ENCODE data around the gene BIK. TPM values are rescaled to one million over a fixed set of nuclear protein-coding genes. Genes with fewer than 3 reads are reported as not detected.

BIK gene
- total and polyA plus RNA-seq, 10 donors = 1.1 to 14.2 (median 2.3) TPM

DNA sequence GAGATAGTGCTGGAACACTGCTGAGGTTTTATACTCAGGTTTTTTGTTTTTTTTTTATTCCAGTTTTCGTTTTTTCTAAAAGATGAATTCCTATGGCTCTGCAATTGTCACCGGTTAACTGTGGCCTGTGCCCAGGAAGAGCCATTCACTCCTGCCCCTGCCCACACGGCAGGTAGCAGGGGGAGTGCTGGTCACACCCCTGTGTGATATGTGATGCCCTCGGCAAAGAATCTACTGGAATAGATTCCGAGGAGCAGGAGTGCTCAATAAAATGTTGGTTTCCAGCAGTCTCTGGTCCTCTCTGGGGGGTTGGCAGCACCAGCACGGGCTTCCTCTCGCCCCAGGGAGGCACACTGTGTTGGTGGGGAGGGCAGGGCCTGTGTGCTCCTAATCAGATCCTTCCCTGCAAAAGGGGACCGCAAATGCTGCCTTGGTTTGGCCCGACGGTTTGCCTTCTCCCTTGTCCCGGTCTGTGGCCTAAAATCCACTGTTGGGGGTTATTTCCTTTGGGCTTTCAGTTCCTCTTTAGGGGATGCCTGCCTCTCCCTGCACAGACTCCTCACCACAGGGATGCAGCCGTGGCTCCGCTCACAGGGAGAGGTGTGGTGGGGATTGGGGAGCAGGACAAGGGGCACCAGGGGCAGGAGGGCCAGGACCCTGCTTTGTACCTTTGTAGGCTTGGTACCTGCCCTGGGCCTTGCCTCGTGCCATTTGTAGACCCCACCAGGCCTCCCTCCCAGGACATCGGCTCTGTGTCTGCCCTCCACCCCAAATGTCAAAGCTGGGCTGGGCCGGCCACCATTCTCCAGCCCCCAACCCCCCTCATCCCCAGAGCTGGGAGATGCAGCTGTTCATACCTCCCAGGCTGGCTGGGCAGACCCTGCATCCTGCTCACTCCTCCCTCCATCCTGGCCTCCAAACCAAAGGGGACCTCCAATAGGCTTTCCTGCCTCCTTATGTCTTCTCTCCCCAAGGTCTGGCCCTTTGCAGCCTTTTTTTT, 19.2 kb downstream of the BIK start:
- Histone ChIP-seq H3K4me1 (peaks cover 0 to 45% (median 8%) of the 10 kb centered on the region in 6 donors), H3K36me3 (peaks cover 0 to 41% (median 24%) of the 10 kb centered on the region in 6 donors), H3K27ac (no peak overlapping the region), H3K27me3 (replicated peaks in 1 of 7) (peaks cover 0 to 20% (median 0%) of the 10 kb centered on the region in 7 donors), H3K9me3 (no peaks in the 10 kb centered on the region), H3K4me3 (no peak overlapping the region)
- 53 to 66% (median 59%) methylated on average over 15 to 16 of the region's 16 CpGs for WGBS, 5 donors
- TF ChIP-seq POLR2A (IDR thresholded peaks at IDR 0.05) (no peak), POLR2AphosphoS5 (IDR thresholded peaks at IDR 0.05) (no peak)
- TF ChIP-seq, protein P1, sequence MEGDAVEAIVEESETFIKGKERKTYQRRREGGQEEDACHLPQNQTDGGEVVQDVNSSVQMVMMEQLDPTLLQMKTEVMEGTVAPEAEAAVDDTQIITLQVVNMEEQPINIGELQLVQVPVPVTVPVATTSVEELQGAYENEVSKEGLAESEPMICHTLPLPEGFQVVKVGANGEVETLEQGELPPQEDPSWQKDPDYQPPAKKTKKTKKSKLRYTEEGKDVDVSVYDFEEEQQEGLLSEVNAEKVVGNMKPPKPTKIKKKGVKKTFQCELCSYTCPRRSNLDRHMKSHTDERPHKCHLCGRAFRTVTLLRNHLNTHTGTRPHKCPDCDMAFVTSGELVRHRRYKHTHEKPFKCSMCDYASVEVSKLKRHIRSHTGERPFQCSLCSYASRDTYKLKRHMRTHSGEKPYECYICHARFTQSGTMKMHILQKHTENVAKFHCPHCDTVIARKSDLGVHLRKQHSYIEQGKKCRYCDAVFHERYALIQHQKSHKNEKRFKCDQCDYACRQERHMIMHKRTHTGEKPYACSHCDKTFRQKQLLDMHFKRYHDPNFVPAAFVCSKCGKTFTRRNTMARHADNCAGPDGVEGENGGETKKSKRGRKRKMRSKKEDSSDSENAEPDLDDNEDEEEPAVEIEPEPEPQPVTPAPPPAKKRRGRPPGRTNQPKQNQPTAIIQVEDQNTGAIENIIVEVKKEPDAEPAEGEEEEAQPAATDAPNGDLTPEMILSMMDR (IDR thresholded peaks at IDR 0.05 in 8 of 11, conservative IDR thresholded peaks at IDR 0.05 in 3 of 11) = no peak
- no peak for DNase-seq
- intact Hi-C loops (cut with DNase I; ENCODE audit: low total_unique reads) = no loop called here

DNA sequence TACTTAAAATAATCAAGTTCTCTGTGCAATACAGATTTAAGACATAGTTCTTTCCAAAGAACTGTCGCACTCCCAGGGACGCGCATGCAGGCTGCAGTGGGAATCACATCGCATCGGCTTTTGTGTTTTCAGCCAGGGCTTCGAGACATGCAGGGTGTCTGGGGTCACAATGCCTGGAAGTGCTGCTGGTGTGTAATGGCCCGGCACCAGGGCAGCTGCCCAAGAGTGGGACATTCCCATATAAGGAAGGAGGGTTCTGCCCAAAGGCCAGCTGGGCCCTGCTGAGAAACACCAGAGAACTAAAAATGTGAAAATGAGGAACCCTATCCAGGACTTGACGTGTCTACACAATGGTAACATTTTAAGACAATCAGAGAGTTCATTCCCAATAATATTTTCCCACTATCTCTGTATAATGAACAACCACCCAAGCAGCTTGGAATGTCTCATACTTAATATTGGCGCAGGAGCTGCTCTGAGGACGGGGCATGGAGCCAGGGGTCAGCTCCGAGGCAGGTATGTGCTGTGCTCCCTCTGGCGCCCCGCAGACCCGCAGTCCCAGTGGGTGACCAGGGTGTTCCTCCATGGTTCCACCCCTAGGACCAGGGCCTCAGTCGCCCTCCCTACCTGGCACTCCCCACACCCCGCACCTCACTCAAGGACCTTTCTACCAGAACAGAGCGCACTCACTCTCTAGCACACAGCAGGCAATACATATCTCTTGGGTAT, 21.4 kb downstream of the BIK start:
- Histone ChIP-seq H3K4me1 (peaks cover 0 to 48% (median 16%) of the 10 kb centered on the region in 6 donors), H3K27ac (no peak overlapping the region), H3K4me3 (no peak overlapping the region), H3K27me3 (replicated peaks in 1 of 7) (peaks cover 0 to 20% (median 0%) of the 10 kb centered on the region in 7 donors), H3K36me3 (peaks cover 0 to 62% (median 40%) of the 10 kb centered on the region in 6 donors), H3K9me3 (no peaks in the 10 kb centered on the region)
- 92 to 95% (median 92%) methylated on average over 15 to 17 of the region's 17 CpGs for WGBS, 5 donors
- DNase-seq = no peak
- intact Hi-C loops (cut with DNase I; ENCODE audit: low total_unique reads) = no loop called here
- TF ChIP-seq, protein P1 (IDR thresholded peaks at IDR 0.05 in 8 of 11, conservative IDR thresholded peaks at IDR 0.05 in 3 of 11) = no peak
- TF ChIP-seq POLR2AphosphoS5 (IDR thresholded peaks at IDR 0.05) = no peak
- TF ChIP-seq POLR2A (IDR thresholded peaks at IDR 0.05) = no peak

DNA sequence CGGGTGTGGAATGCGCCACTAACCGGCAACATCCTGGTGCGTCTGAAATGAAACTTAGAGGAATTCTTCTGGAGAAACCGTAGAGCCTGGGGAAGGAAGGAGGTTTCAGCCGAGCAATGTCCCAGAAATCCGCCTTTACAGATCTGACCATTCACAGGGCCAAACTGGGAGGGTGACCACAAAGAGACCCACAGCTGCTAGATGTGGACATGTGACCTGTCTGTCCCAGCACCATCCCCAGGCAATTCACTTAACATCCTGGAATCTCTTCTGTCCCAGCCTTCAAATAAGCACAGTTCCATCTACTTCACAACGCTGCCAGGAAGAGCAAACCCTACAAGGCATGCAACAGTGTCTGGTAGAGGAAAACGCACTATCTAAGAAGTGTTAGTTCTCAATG, 22.9 kb downstream of the BIK start:
- peaks cover 0 to 8% (median 0%) of the 10 kb centered on the region in 7 donors for H3K27me3 ChIP-seq (replicated peaks in 1 of 7)
- intact Hi-C loops (cut with DNase I; ENCODE audit: low total_unique reads) = no loop called here
- DNase-seq = no peak
- no peak overlapping the region for H3K4me3 ChIP-seq
- TF ChIP-seq POLR2AphosphoS5 (IDR thresholded peaks at IDR 0.05) (no peak), POLR2A (IDR thresholded peaks at IDR 0.05) (no peak)
- TF ChIP-seq, protein P1 (IDR thresholded peaks at IDR 0.05 in 8 of 11, conservative IDR thresholded peaks at IDR 0.05 in 3 of 11) = no peak
- no peak overlapping the region for H3K27ac ChIP-seq
- H3K9me3 ChIP-seq = no peaks in the 10 kb centered on the region
- WGBS, 5 donors = 82 to 97% (median 88%) methylated on average over 6 to 9 of the region's 9 CpGs
- peaks cover 0 to 45% (median 17%) of the 10 kb centered on the region in 6 donors for H3K4me1 ChIP-seq
- peaks cover 0 to 77% (median 54%) of the 10 kb centered on the region in 6 donors for H3K36me3 ChIP-seq

All from spleen (tissue), 11 donors.